CD8-positive, alpha-beta memory T cell (primary cell): ENCODE measurements around the gene NRARP. TPM values are rescaled to one million over a fixed set of nuclear protein-coding genes. Genes with fewer than 3 reads are reported as not detected.
"Not testable (repeated sequence)": the region's sequence is repeated elsewhere in the genome, so short reads cannot be mapped to it uniquely, and the experiment has no call there.

Source experiments
- CTCF ChIA-PET: fragments of 350-600 bp; sonication (Branson Sonifier 250); formaldehyde crosslinking; loops from one replicate; lab custom pipeline; 2021; ENCODE audit warnings: antibody characterized with exemption; lab: Charles Lee
- POLR2A ChIA-PET: fragments of 350-600 bp; sonication (Branson Sonifier 250); formaldehyde crosslinking; loops from one replicate; lab custom pipeline; 2021; ENCODE audit warnings: antibody characterized with exemption; lab: Charles Lee
- DNase-seq, 5 donors: peaks; one replicate each; pipeline versions ENCODE4 v3.0.0 to v3.0.0-alpha.2; 2020 to 2022; ENCODE audit warnings: mixed read lengths in 1 of 5
- H3K27ac ChIP-seq: one replicate; pipeline ENCODE4 v1.7.0; 2013; ENCODE audit warnings: low read depth, mild to moderate bottlenecking, low read length, moderate library complexity
- H3K27me3 ChIP-seq: 2 replicates; pipeline ENCODE4 v1.7.0; 2013; ENCODE audit warnings: low read length, mild to moderate bottlenecking; ENCODE audit not compliant: insufficient read depth, poor library complexity, severe bottlenecking
- H3K36me3 ChIP-seq: 2 replicates; pipeline ENCODE4 v1.7.0; 2013; ENCODE audit warnings: mild to moderate bottlenecking, low read length, moderate library complexity; ENCODE audit not compliant: insufficient read depth
- H3K4me1 ChIP-seq: 2 replicates; pipeline ENCODE4 v1.7.0; 2013; ENCODE audit warnings: mild to moderate bottlenecking, low read length, moderate library complexity; ENCODE audit not compliant: insufficient read depth
- H3K4me3 ChIP-seq: 2 replicates; pipeline ENCODE4 v1.7.0; 2013; ENCODE audit warnings: mild to moderate bottlenecking, low read length
- H3K9me3 ChIP-seq: 2 replicates; pipeline ENCODE4 v1.7.0; 2013; ENCODE audit warnings: mild to moderate bottlenecking, low read length
- H3K27ac Mint-ChIP-seq, 8 donors: one replicate each; pipeline ENCODE4 v1.8.0; 2020 to 2021; ENCODE audit warnings: mixed read lengths in 8 of 8, mild to moderate bottlenecking in 6 of 8, inconsistent platforms in 3 of 8, moderate library complexity in 3 of 8
- H3K27me3 Mint-ChIP-seq, 2 donors: one replicate each; pipeline ENCODE4 v1.8.0; 2020 to 2021; ENCODE audit warnings: mixed read lengths in 2 of 2, mild to moderate bottlenecking in 1 of 2, moderate library complexity in 1 of 2
- H3K36me3 Mint-ChIP-seq, 3 donors: one replicate each; pipeline ENCODE4 v1.8.0; 2020 to 2021; ENCODE audit warnings: mixed read lengths in 3 of 3, inconsistent platforms in 1 of 3, mild to moderate bottlenecking in 1 of 3
- H3K4me1 Mint-ChIP-seq, 3 donors: one replicate each; pipeline ENCODE4 v1.8.0; 2020 to 2021; ENCODE audit warnings: mixed read lengths in 3 of 3, inconsistent platforms in 1 of 3, mild to moderate bottlenecking in 1 of 3
- H3K4me3 Mint-ChIP-seq, 7 donors: one replicate each; pipeline ENCODE4 v1.8.0; 2020 to 2021; ENCODE audit warnings: mixed read lengths in 7 of 7, mild to moderate bottlenecking in 6 of 7, moderate library complexity in 4 of 7, inconsistent platforms in 2 of 7
- H3K9me3 Mint-ChIP-seq, 5 donors: one replicate each; pipeline ENCODE4 v1.8.0; 2020 to 2022; ENCODE audit warnings: mixed read lengths in 5 of 5, mild to moderate bottlenecking in 3 of 5, moderate library complexity in 2 of 5, inconsistent platforms in 1 of 5
- polyA plus RNA-seq: library from polyadenylated mRNA; unstranded; fragments of 300-500 nt; fragmentation: Illumina TruSeq; gene quantifications from one replicate; pipeline ENCODE4 v1.2.3, GENCODE V29; 2021
- total RNA-seq, 2 experiments: library from RNA; stranded (reverse); gene quantifications; one replicate each; pipeline ENCODE4 v1.2.3, GENCODE V29; 2021

The NRARP gene
- total and polyA plus RNA-seq, 3 experiments from 2014 or later, result 1.9 to 2.3 TPM; not detected in 1

GRCh38 chr9:137327641-137328550 is 25.8 kb upstream of the NRARP start:
- CTCF ChIA-PET, result not testable (repeated sequence)

GRCh38 chr9:137326445-137327065 is 24.5 kb upstream of the NRARP start:
- Histone ChIP-seq H3K36me3 (no peaks in the 10 kb centered on the region), H3K4me3 (no peak overlapping the region), H3K9me3 (no peaks in the 10 kb centered on the region), H3K4me1 (no peaks in the 10 kb centered on the region), H3K27ac (no peak overlapping the region), H3K27me3 (peaks cover 16% of the 10 kb centered on the region)
- Mint-ChIP-seq H3K4me3 (peak overlapping the region in 2 of 7 donors; percentile 31 to 61), H3K9me3 (peaks cover 5 to 12% (median 10%) of the 10 kb centered on the region in 5 donors), H3K4me1 (peaks cover 0 to 3% (median 0%) of the 10 kb centered on the region in 3 donors), H3K36me3 (peaks cover 0 to 1% (median 0%) of the 10 kb centered on the region in 3 donors), H3K27me3 (peaks cover 41 to 47% of the 10 kb centered on the region in 2 donors), H3K27ac (peak overlapping the region in 1 of 8 donors; percentile 48)
- POLR2A ChIA-PET, result no interaction called here
- DNase-seq, result no peak
- CTCF ChIA-PET, result no interaction called here

More at GRCh38 chr9:137327641-137328550, 25.8 kb upstream of the NRARP start:
- H3K27me3 ChIP-seq, result peaks cover 16% of the 10 kb centered on the region
- Mint-ChIP-seq H3K27ac (peak overlapping the region in 3 of 8 donors; percentile 22 to 32 (median 25)), H3K4me3 (peak overlapping the region in 1 of 7 donors; percentile 6), H3K27me3 (peaks cover 38 to 43% of the 10 kb centered on the region in 2 donors), H3K9me3 (peaks cover 5 to 12% (median 10%) of the 10 kb centered on the region in 5 donors)
- DNase-seq, result peak in 1 of 5 donors; percentile 21
- H3K36me3 Mint-ChIP-seq, H3K4me3 ChIP-seq, H3K36me3 ChIP-seq, POLR2A ChIA-PET, H3K4me1 ChIP-seq, H3K27ac ChIP-seq, H3K9me3 ChIP-seq, H3K4me1 Mint-ChIP-seq: not testable (repeated sequence)

- Histone ChIP-seq H3K27me3 (peaks cover 16% of the 10 kb centered on the region), H3K4me1 (peaks cover 3% of the 10 kb centered on the region), H3K27ac (no peak overlapping the region), H3K36me3 (no peaks in the 10 kb centered on the region), H3K4me3 (no peak overlapping the region), H3K9me3 (no peaks in the 10 kb centered on the region)
- Mint-ChIP-seq H3K27me3 (peaks cover 41 to 48% of the 10 kb centered on the region in 2 donors), H3K4me1 (peaks cover 0 to 3% (median under 1%) of the 10 kb centered on the region in 3 donors), H3K9me3 (peaks cover 5 to 12% (median 10%) of the 10 kb centered on the region in 5 donors), H3K27ac (peak overlapping the region in 1 of 8 donors; percentile 36), H3K36me3 (peaks cover 0 to 1% (median 0%) of the 10 kb centered on the region in 3 donors), H3K4me3 (peak overlapping the region in 1 of 7 donors; percentile 48)
- ChIA-PET CTCF (no interaction called here), POLR2A (no interaction called here)
- DNase-seq, result no peak
Observed at GRCh38 chr9:137325799-137326198, 23.7 kb upstream of the NRARP start.

- H3K4me3 Mint-ChIP-seq, result peak overlapping the region in 1 of 7 donors; percentile 52
- ChIA-PET CTCF (no interaction called here), POLR2A (no interaction called here)
- Histone ChIP-seq H3K4me1 (peaks cover 10% of the 10 kb centered on the region), H3K36me3 (no peaks in the 10 kb centered on the region), H3K27ac (no peak overlapping the region), H3K9me3 (no peaks in the 10 kb centered on the region), H3K27me3 (peaks cover 16% of the 10 kb centered on the region), H3K4me3 (no peak overlapping the region)
- DNase-seq, result no peak
- H3K4me1 Mint-ChIP-seq, result peaks cover 0 to 5% (median 3%) of the 10 kb centered on the region in 3 donors
- H3K27me3 Mint-ChIP-seq, result peaks cover 41 to 50% of the 10 kb centered on the region in 2 donors
- peaks cover 5 to 12% (median 10%) of the 10 kb centered on the region in 5 donors for H3K9me3 Mint-ChIP-seq
- H3K36me3 Mint-ChIP-seq, result peaks cover 0 to 1% (median 0%) of the 10 kb centered on the region in 3 donors
- H3K27ac Mint-ChIP-seq, result no peak overlapping the region
Observed at GRCh38 chr9:137325124-137325523, 23.1 kb upstream of the NRARP start.

DNA sequence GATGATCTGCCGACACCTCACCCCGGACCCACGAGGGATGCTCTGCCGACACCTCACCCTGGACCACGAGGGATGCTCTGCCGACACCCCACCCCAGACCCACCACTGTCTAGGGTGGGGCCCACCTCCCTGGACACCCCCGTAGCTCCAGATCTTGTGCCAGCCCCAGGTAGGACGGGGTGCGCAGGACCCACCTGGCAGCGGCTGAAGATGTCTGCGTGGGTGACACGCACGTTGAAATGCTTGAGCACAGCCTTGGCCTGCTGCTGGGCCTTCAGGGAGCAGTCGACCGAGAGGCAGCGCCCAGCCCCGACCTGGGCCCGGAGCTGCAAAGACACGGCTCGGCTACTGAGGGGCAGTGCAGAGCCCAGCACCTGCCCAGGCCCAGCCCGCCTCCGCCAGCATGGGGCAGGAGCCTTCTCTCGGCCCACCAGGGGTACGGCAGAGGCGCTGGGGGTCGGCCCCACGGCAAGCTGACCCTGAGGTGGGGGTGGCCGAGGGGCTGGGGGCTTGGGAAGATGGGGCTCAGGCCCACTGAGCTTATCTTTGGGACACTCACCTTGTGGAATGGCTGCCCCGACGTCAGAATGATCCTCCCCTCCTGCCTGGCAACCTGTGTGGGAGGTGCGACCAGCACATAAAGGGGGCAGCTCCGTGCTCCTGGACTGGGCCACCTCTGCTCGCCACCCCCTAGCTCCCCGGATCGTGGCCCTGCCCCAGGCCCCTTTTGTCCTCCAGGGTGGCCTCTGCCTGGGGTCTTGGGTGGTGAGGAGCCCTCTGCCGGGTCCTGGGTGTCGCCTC is 21.7 kb upstream of the NRARP start:
- ChIA-PET CTCF (no interaction called here), POLR2A (no interaction called here)
- H3K4me3 ChIP-seq, result no peak overlapping the region
- Mint-ChIP-seq H3K4me3 (no peak overlapping the region), H3K4me1 (peaks cover 0 to 5% (median 3%) of the 10 kb centered on the region in 3 donors), H3K27me3 (peaks cover 41 to 50% of the 10 kb centered on the region in 2 donors), H3K36me3 (peaks cover 0 to 1% (median 0%) of the 10 kb centered on the region in 3 donors), H3K27ac (no peak overlapping the region), H3K9me3 (peaks cover 5 to 12% (median 10%) of the 10 kb centered on the region in 5 donors)
- peaks cover 10% of the 10 kb centered on the region for H3K4me1 ChIP-seq
- no peaks in the 10 kb centered on the region for H3K36me3 ChIP-seq
- H3K27ac ChIP-seq, result no peak overlapping the region
- DNase-seq, result no peak
- no peaks in the 10 kb centered on the region for H3K9me3 ChIP-seq
- H3K27me3 ChIP-seq, result peaks cover 16% of the 10 kb centered on the region

DNA sequence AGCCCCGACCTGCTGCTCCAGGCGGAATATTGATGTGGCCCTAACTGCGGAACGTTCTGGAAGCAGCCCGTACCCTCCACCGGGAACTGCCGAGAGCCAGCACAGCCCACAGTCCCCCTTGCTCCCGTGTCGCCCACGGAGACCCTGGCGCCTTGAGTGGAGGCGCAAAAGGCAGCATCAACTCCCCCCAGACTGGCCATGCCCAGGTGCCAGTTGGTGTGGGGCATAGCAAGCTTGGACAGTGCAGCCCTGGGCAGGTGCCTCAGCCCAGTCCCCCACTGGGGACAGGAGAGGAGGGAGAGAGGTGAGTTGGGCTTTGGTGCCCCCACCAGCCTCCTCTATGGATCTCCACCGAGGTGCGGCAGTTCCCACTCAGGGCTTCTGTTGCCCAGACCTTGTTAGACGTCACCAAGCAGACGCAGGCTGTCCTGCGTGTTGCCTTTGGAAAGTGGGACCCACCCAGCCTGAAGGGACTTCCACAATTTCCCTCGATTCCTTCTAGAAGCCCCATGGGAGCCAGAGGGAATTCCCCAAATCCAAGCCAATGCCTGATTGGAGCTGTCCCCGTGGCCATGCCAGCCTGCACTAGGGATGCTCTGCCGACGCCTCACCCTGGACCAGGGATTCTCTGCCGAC is 19.8 kb upstream of the NRARP start:
- no peak overlapping the region for H3K27ac Mint-ChIP-seq

More for the DNA sequence above, 19.8 kb upstream of the NRARP start:
- Histone ChIP-seq H3K4me1 (peaks cover 10% of the 10 kb centered on the region), H3K36me3 (no peaks in the 10 kb centered on the region), H3K4me3 (no peak overlapping the region), H3K9me3 (no peaks in the 10 kb centered on the region), H3K27me3 (peaks cover 7% of the 10 kb centered on the region), H3K27ac (no peak overlapping the region)
- ChIA-PET POLR2A (no interaction called here), CTCF (no interaction called here)
- DNase-seq, result no peak
- Mint-ChIP-seq H3K27me3 (peaks cover 27 to 37% of the 10 kb centered on the region in 2 donors), H3K4me1 (peaks cover 0 to 5% (median 2%) of the 10 kb centered on the region in 3 donors), H3K36me3 (peaks cover 0 to 1% (median 0%) of the 10 kb centered on the region in 3 donors), H3K4me3 (no peak overlapping the region), H3K9me3 (no peaks in the 10 kb centered on the region)
